ENCODE measurements around the gene CD8A. TPM values are rescaled to one million over a fixed set of nuclear protein-coding genes. Genes with fewer than 3 reads are reported as not detected.

Gene CD8A
- total RNA-seq, 1 donor, result 25.6 TPM

- peak overlapping the region; percentile 7 for H3K4me3 ChIP-seq (ENCODE audit: low read length)
- peaks cover 56% of the 10 kb centered on the region for H3K27me3 ChIP-seq (ENCODE audit: insufficient read depth, low read length)
- peaks cover 12% of the 10 kb centered on the region for H3K9me3 ChIP-seq (ENCODE audit: low read depth, low read length)
- H3K4me1 ChIP-seq (ENCODE audit: insufficient read depth, low read length), result peaks cover 52% of the 10 kb centered on the region
Measured at GRCh38 chr2:86791573-86791972, 860 bp upstream of the CD8A start.

- H3K4me3 ChIP-seq (ENCODE audit: low read length), result peak overlapping the region; percentile 46
Measured at GRCh38 chr2:86790134-86790675, 508 bp downstream of the CD8A start.

GRCh38 chr2:86789687-86790133 is 1.0 kb downstream of the CD8A start:
- Histone ChIP-seq H3K4me1 (ENCODE audit: insufficient read depth, low read length) (peaks cover 52% of the 10 kb centered on the region), H3K4me3 (ENCODE audit: low read length) (peak overlapping the region; percentile 46), H3K9me3 (ENCODE audit: low read depth, low read length) (no peaks in the 10 kb centered on the region), H3K27me3 (ENCODE audit: insufficient read depth, low read length) (peaks cover 56% of the 10 kb centered on the region)

More at GRCh38 chr2:86790134-86790675, 508 bp downstream of the CD8A start:
- peaks cover 52% of the 10 kb centered on the region for H3K4me1 ChIP-seq (ENCODE audit: insufficient read depth, low read length)
- H3K27me3 ChIP-seq (ENCODE audit: insufficient read depth, low read length), result peaks cover 56% of the 10 kb centered on the region
- no peaks in the 10 kb centered on the region for H3K9me3 ChIP-seq (ENCODE audit: low read depth, low read length)

- Histone ChIP-seq H3K9me3 (ENCODE audit: low read depth, low read length) (no peaks in the 10 kb centered on the region), H3K4me3 (ENCODE audit: low read length) (peak overlapping the region; percentile 46), H3K4me1 (ENCODE audit: insufficient read depth, low read length) (peaks cover 47% of the 10 kb centered on the region), H3K27me3 (ENCODE audit: insufficient read depth, low read length) (peaks cover 56% of the 10 kb centered on the region)
Measured at GRCh38 chr2:86788881-86789686, 1.6 kb downstream of the CD8A start.

- Histone ChIP-seq H3K4me1 (ENCODE audit: insufficient read depth, low read length) (peaks cover 46% of the 10 kb centered on the region), H3K9me3 (ENCODE audit: low read depth, low read length) (no peaks in the 10 kb centered on the region), H3K4me3 (ENCODE audit: low read length) (peak overlapping the region; percentile 27), H3K27me3 (ENCODE audit: insufficient read depth, low read length) (peaks cover 52% of the 10 kb centered on the region)
Measured at GRCh38 chr2:86788165-86788564, 2.5 kb downstream of the CD8A start.

GRCh38 chr2:86787736-86788135 is 3.0 kb downstream of the CD8A start:
- H3K4me3 ChIP-seq (ENCODE audit: low read length), result no peak overlapping the region
- H3K4me1 ChIP-seq (ENCODE audit: insufficient read depth, low read length), result peaks cover 44% of the 10 kb centered on the region
- H3K27me3 ChIP-seq (ENCODE audit: insufficient read depth, low read length), result peaks cover 47% of the 10 kb centered on the region
- H3K9me3 ChIP-seq (ENCODE audit: low read depth, low read length), result no peaks in the 10 kb centered on the region

- no peaks in the 10 kb centered on the region for H3K9me3 ChIP-seq (ENCODE audit: low read depth, low read length)
- H3K4me1 ChIP-seq (ENCODE audit: insufficient read depth, low read length), result peaks cover 32% of the 10 kb centered on the region
- H3K4me3 ChIP-seq (ENCODE audit: low read length), result no peak overlapping the region
Measured at GRCh38 chr2:86786001-86786536, 4.6 kb downstream of the CD8A start.

GRCh38 chr2:86785456-86785855 is 5.3 kb downstream of the CD8A start:
- H3K4me3 ChIP-seq (ENCODE audit: low read length), result no peak overlapping the region

More at GRCh38 chr2:86786001-86786536, 4.6 kb downstream of the CD8A start:
- H3K27me3 ChIP-seq (ENCODE audit: insufficient read depth, low read length), result peaks cover 33% of the 10 kb centered on the region

GRCh38 chr2:86783615-86784339 is 6.9 kb downstream of the CD8A start:
- Histone ChIP-seq H3K9me3 (ENCODE audit: low read depth, low read length) (no peaks in the 10 kb centered on the region), H3K4me1 (ENCODE audit: insufficient read depth, low read length) (peaks cover 16% of the 10 kb centered on the region), H3K27me3 (ENCODE audit: insufficient read depth, low read length) (peaks cover 15% of the 10 kb centered on the region)

More at GRCh38 chr2:86785456-86785855, 5.3 kb downstream of the CD8A start:
- no peaks in the 10 kb centered on the region for H3K9me3 ChIP-seq (ENCODE audit: low read depth, low read length)
- H3K27me3 ChIP-seq (ENCODE audit: insufficient read depth, low read length), result peaks cover 30% of the 10 kb centered on the region
- H3K4me1 ChIP-seq (ENCODE audit: insufficient read depth, low read length), result peaks cover 29% of the 10 kb centered on the region

GRCh38 chr2:86782748-86783147 is 8.0 kb downstream of the CD8A start:
- Histone ChIP-seq H3K27me3 (ENCODE audit: insufficient read depth, low read length) (peaks cover 6% of the 10 kb centered on the region), H3K4me1 (ENCODE audit: insufficient read depth, low read length) (peaks cover 12% of the 10 kb centered on the region)

More at GRCh38 chr2:86783615-86784339, 6.9 kb downstream of the CD8A start:
- no peak overlapping the region for H3K4me3 ChIP-seq (ENCODE audit: low read length)

GRCh38 chr2:86781363-86781762 is 9.3 kb downstream of the CD8A start:
- Histone ChIP-seq H3K9me3 (ENCODE audit: low read depth, low read length) (no peaks in the 10 kb centered on the region), H3K4me1 (ENCODE audit: insufficient read depth, low read length) (peaks cover 12% of the 10 kb centered on the region), H3K27me3 (ENCODE audit: insufficient read depth, low read length) (no peaks in the 10 kb centered on the region), H3K4me3 (ENCODE audit: low read length) (no peak overlapping the region)

More at GRCh38 chr2:86782748-86783147, 8.0 kb downstream of the CD8A start:
- H3K4me3 ChIP-seq (ENCODE audit: low read length), result no peak overlapping the region
- no peaks in the 10 kb centered on the region for H3K9me3 ChIP-seq (ENCODE audit: low read depth, low read length)

- peaks cover 12% of the 10 kb centered on the region for H3K4me1 ChIP-seq (ENCODE audit: insufficient read depth, low read length)
- H3K27me3 ChIP-seq (ENCODE audit: insufficient read depth, low read length), result no peaks in the 10 kb centered on the region
- H3K9me3 ChIP-seq (ENCODE audit: low read depth, low read length), result no peaks in the 10 kb centered on the region
- no peak overlapping the region for H3K4me3 ChIP-seq (ENCODE audit: low read length)
Measured at GRCh38 chr2:86779971-86780370, 10.7 kb downstream of the CD8A start.

- H3K27me3 ChIP-seq (ENCODE audit: insufficient read depth, low read length), result no peaks in the 10 kb centered on the region
- peaks cover 11% of the 10 kb centered on the region for H3K4me1 ChIP-seq (ENCODE audit: insufficient read depth, low read length)
- no peaks in the 10 kb centered on the region for H3K9me3 ChIP-seq (ENCODE audit: low read depth, low read length)
- no peak overlapping the region for H3K4me3 ChIP-seq (ENCODE audit: low read length)
Measured at GRCh38 chr2:86778957-86779356, 11.8 kb downstream of the CD8A start.

GRCh38 chr2:86776532-86776931 is 14.2 kb downstream of the CD8A start:
- H3K4me1 ChIP-seq (ENCODE audit: insufficient read depth, low read length), result peaks cover 3% of the 10 kb centered on the region
- H3K4me3 ChIP-seq (ENCODE audit: low read length), result no peak overlapping the region
- no peaks in the 10 kb centered on the region for H3K9me3 ChIP-seq (ENCODE audit: low read depth, low read length)
- H3K27me3 ChIP-seq (ENCODE audit: insufficient read depth, low read length), result no peaks in the 10 kb centered on the region

- Histone ChIP-seq H3K4me3 (ENCODE audit: low read length) (no peak overlapping the region), H3K9me3 (ENCODE audit: low read depth, low read length) (no peaks in the 10 kb centered on the region), H3K27me3 (ENCODE audit: insufficient read depth, low read length) (no peaks in the 10 kb centered on the region), H3K4me1 (ENCODE audit: insufficient read depth, low read length) (no peaks in the 10 kb centered on the region)
Measured at GRCh38 chr2:86775338-86775737, 15.4 kb downstream of the CD8A start.

Data from mononuclear cell (primary cell).